GM21390 (cell line): ENCODE measurements around the gene DHX57.
"Not testable (repeated sequence)": the region's sequence is repeated elsewhere in the genome, so short reads cannot be mapped to it uniquely, and the experiment has no call there.

Experiments used
- ATAC-seq: cut with Tn5 transposase; IDR thresholded peaks from one replicate; pipeline ENCODE4 v1.9.1; 2021; ENCODE audit not compliant: unreplicated experiment

Gene DHX57

GRCh38 chr2:38806015-38806732, 69.6 kb downstream of the DHX57 start:
- ATAC-seq: no peak

GRCh38 chr2:38797953-38798352, 77.8 kb downstream of the DHX57 start:
- ATAC-seq: no peak

GRCh38 chr2:38797250-38797676, 78.5 kb downstream of the DHX57 start:
- no peak for ATAC-seq

GRCh38 chr2:38795016-38795415, 80.7 kb downstream of the DHX57 start:
- not testable (repeated sequence) for ATAC-seq

GRCh38 chr2:38794235-38794946, 81.3 kb downstream of the DHX57 start:
- ATAC-seq: no peak

- no peak for ATAC-seq
Measured at GRCh38 chr2:38793511-38793910, 82.2 kb downstream of the DHX57 start.

GRCh38 chr2:38792751-38793150, 83.0 kb downstream of the DHX57 start:
- ATAC-seq: no peak

GRCh38 chr2:38792321-38792720, 83.4 kb downstream of the DHX57 start:
- ATAC-seq: not testable (repeated sequence)

GRCh38 chr2:38791744-38792143, 84.0 kb downstream of the DHX57 start:
- no peak for ATAC-seq

- ATAC-seq: no peak
Measured at GRCh38 chr2:38789691-38790090, 86.0 kb downstream of the DHX57 start.

GRCh38 chr2:38788306-38788705, 87.4 kb downstream of the DHX57 start:
- no peak for ATAC-seq

GRCh38 chr2:38783586-38783985, 92.1 kb downstream of the DHX57 start:
- ATAC-seq: no peak

GRCh38 chr2:38778687-38779082, 97.0 kb downstream of the DHX57 start:
- no peak for ATAC-seq

GRCh38 chr2:38776531-38776930, 99.2 kb downstream of the DHX57 start:
- no peak for ATAC-seq

GRCh38 chr2:38775921-38776225, 99.9 kb downstream of the DHX57 start:
- no peak for ATAC-seq

- ATAC-seq: no peak
Measured at GRCh38 chr2:38775097-38775920, 100.4 kb downstream of the DHX57 start.

- ATAC-seq: no peak
Measured at GRCh38 chr2:38771632-38772031, 104.1 kb downstream of the DHX57 start.

GRCh38 chr2:38765551-38765950, 110.2 kb downstream of the DHX57 start:
- no peak for ATAC-seq

GRCh38 chr2:38765149-38765548, 110.6 kb downstream of the DHX57 start:
- ATAC-seq: no peak

- ATAC-seq: no peak
Measured at GRCh38 chr2:38763728-38764127, 112.0 kb downstream of the DHX57 start.

GRCh38 chr2:38763228-38763627, 112.5 kb downstream of the DHX57 start:
- ATAC-seq: no peak

- not testable (repeated sequence) for ATAC-seq
Measured at GRCh38 chr2:38755891-38756290, 119.8 kb downstream of the DHX57 start.
